Measurements from ENCODE around the gene RBBP5.

GRCh38 chr1:205062895-205063294 lies 58.9 kb downstream of the RBBP5 start:
- TF ChIP-seq CTCF (IDR thresholded peaks at IDR 0.05) = no peak
- no peak for TF ChIP-seq POLR2A (IDR thresholded peaks at IDR 0.05)
- no peak for TF ChIP-seq POLR2AphosphoS5 (IDR thresholded peaks at IDR 0.05)
